ENCODE measurements around the gene SLC44A2.

SLC44A2 gene

DNA sequence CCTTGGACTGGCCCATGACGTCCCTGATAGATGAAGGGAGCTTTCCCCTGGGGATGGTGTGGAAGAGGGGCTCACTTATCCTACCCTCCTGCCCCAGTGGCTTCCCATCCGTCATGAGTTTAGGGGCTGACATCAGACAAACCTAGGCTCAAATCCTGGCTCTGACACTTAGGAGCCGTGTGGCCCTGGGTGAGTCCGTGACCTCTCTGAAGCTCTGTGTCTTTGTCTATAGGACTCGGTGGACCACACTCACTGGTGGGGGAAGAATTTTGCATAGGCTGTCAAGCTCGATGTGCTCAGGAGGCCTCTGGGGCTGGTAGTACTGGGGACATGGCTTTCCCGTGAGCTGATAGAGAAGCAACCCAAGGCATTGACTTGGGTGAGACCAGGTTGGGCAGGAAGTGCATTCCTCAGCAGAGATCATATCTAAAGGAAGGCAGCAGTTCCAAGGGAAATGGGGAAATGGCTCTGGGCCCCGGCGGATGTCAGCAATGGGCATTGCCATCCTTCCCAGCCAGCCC lies 20.8 kb upstream of the SLC44A2 start:
- no peak overlapping the region for H3K4ac ChIP-seq (ENCODE audit: low read length)
- H3K4me3 ChIP-seq (ENCODE audit: low read length in 2 of 2): no peak overlapping the region
- H3K4me1 ChIP-seq (ENCODE audit: control insufficient read depth in 2 of 2, insufficient read depth in 1 of 2, low read depth in 1 of 2, low read length in 2 of 2): peaks cover 0 to 2% of the 10 kb centered on the region in 2 donors
- no peak overlapping the region for H2AFZ ChIP-seq (ENCODE audit: low read length)
- DNase-seq (ENCODE audit: low spot score): no peak
- peaks cover 4 to 7% of the 10 kb centered on the region in 2 donors for H3K9me3 ChIP-seq (replicated peaks in 1 of 2; ENCODE audit: control insufficient read depth in 2 of 2, insufficient read depth in 1 of 2, low read depth in 1 of 2, low read length in 2 of 2)
- H3K14ac ChIP-seq (ENCODE audit: low read length): no peak overlapping the region
- H3K18ac ChIP-seq (ENCODE audit: low read length): no peak overlapping the region
- H2BK15ac ChIP-seq (ENCODE audit: low read length): no peak overlapping the region
- H3K36me3 ChIP-seq (replicated peaks in 1 of 2; ENCODE audit: control insufficient read depth in 2 of 2, insufficient read depth in 2 of 2, low read length in 2 of 2): peaks cover 3 to 5% of the 10 kb centered on the region in 2 donors
- no peak overlapping the region for H2BK12ac ChIP-seq (ENCODE audit: low read length)
- no peak overlapping the region for H3K23ac ChIP-seq (ENCODE audit: low read depth, low read length, poor library complexity)
- H3K9ac ChIP-seq (ENCODE audit: low read depth, low read length, poor library complexity): no peak overlapping the region
- no peak overlapping the region for H3K27ac ChIP-seq (replicated peaks; ENCODE audit: low read length)
- no CpG with 5 or more reads among the region's 9 CpGs for WGBS, 2 donors (ENCODE audit: extremely low coverage in 2 of 2, insufficient read length in 2 of 2, insufficient replicate concordance in 1 of 2)
- no peak overlapping the region for H2BK5ac ChIP-seq (ENCODE audit: low read length)
- no peak overlapping the region for H2BK120ac ChIP-seq (ENCODE audit: low read depth, low read length)
- no peak overlapping the region for H4K91ac ChIP-seq (ENCODE audit: low read depth, low read length, poor library complexity)
- H3K27me3 ChIP-seq (ENCODE audit: control insufficient read depth in 3 of 3, insufficient read depth in 3 of 3, low read depth in 1 of 3, low read length in 3 of 3): no peaks in the 10 kb centered on the region
- H3K79me1 ChIP-seq (ENCODE audit: low read depth, low read length): peaks cover 12% of the 10 kb centered on the region
- H2AK5ac ChIP-seq (ENCODE audit: low read depth, low read length): no peak overlapping the region
- no peak overlapping the region for H3K4me2 ChIP-seq (ENCODE audit: insufficient read depth, low read length, poor library complexity, severe bottlenecking)
- H4K8ac ChIP-seq (ENCODE audit: low read depth, low read length): no peak overlapping the region

GRCh38 chr19:10611907-10612306 lies 13.4 kb upstream of the SLC44A2 start:
- Histone ChIP-seq H3K14ac (ENCODE audit: low read length) (no peak overlapping the region), H2AK5ac (ENCODE audit: low read depth, low read length) (no peak overlapping the region), H4K91ac (ENCODE audit: low read depth, low read length, poor library complexity) (no peak overlapping the region), H2BK12ac (ENCODE audit: low read length) (no peak overlapping the region), H3K9me3 (replicated peaks in 1 of 2; ENCODE audit: control insufficient read depth in 2 of 2, insufficient read depth in 1 of 2, low read depth in 1 of 2, low read length in 2 of 2) (no peaks in the 10 kb centered on the region), H3K27ac (replicated peaks; ENCODE audit: low read length) (no peak overlapping the region), H4K8ac (ENCODE audit: low read depth, low read length) (no peak overlapping the region), H2BK120ac (ENCODE audit: low read depth, low read length) (no peak overlapping the region), H3K36me3 (replicated peaks in 1 of 2; ENCODE audit: control insufficient read depth in 2 of 2, insufficient read depth in 2 of 2, low read length in 2 of 2) (peaks cover 3 to 15% of the 10 kb centered on the region in 2 donors), H2AFZ (ENCODE audit: low read length) (no peak overlapping the region), H3K23ac (ENCODE audit: low read depth, low read length, poor library complexity) (no peak overlapping the region), H2BK15ac (ENCODE audit: low read length) (no peak overlapping the region), H3K18ac (ENCODE audit: low read length) (no peak overlapping the region), H3K79me1 (ENCODE audit: low read depth, low read length) (peaks cover 2% of the 10 kb centered on the region), H3K4me2 (ENCODE audit: insufficient read depth, low read length, poor library complexity, severe bottlenecking) (no peak overlapping the region), H3K4ac (ENCODE audit: low read length) (no peak overlapping the region), H3K9ac (ENCODE audit: low read depth, low read length, poor library complexity) (no peak overlapping the region), H3K27me3 (ENCODE audit: control insufficient read depth in 3 of 3, insufficient read depth in 3 of 3, low read depth in 1 of 3, low read length in 3 of 3) (no peaks in the 10 kb centered on the region), H2BK5ac (ENCODE audit: low read length) (no peak overlapping the region), H3K4me1 (ENCODE audit: control insufficient read depth in 2 of 2, insufficient read depth in 1 of 2, low read depth in 1 of 2, low read length in 2 of 2) (no peaks in the 10 kb centered on the region), H3K4me3 (ENCODE audit: low read length in 2 of 2) (no peak overlapping the region)
- WGBS, 2 donors (ENCODE audit: extremely low coverage in 2 of 2, insufficient read length in 2 of 2, insufficient replicate concordance in 1 of 2): no CpG with 5 or more reads among the region's 5 CpGs
- DNase-seq (ENCODE audit: low spot score): no peak

- Histone ChIP-seq H3K36me3 (replicated peaks in 1 of 2; ENCODE audit: control insufficient read depth in 2 of 2, insufficient read depth in 2 of 2, low read length in 2 of 2) (peaks cover 3 to 20% of the 10 kb centered on the region in 2 donors), H2BK15ac (ENCODE audit: low read length) (no peak overlapping the region), H3K27ac (replicated peaks; ENCODE audit: low read length) (no peak overlapping the region), H3K23ac (ENCODE audit: low read depth, low read length, poor library complexity) (no peak overlapping the region), H3K27me3 (ENCODE audit: control insufficient read depth in 3 of 3, insufficient read depth in 3 of 3, low read depth in 1 of 3, low read length in 3 of 3) (no peaks in the 10 kb centered on the region), H3K9ac (ENCODE audit: low read depth, low read length, poor library complexity) (no peak overlapping the region), H3K4me2 (ENCODE audit: insufficient read depth, low read length, poor library complexity, severe bottlenecking) (no peak overlapping the region), H4K8ac (ENCODE audit: low read depth, low read length) (no peak overlapping the region), H3K4me1 (ENCODE audit: control insufficient read depth in 2 of 2, insufficient read depth in 1 of 2, low read depth in 1 of 2, low read length in 2 of 2) (no peaks in the 10 kb centered on the region), H3K79me1 (ENCODE audit: low read depth, low read length) (peaks cover 2% of the 10 kb centered on the region), H3K14ac (ENCODE audit: low read length) (no peak overlapping the region), H3K4me3 (ENCODE audit: low read length in 2 of 2) (no peak overlapping the region), H4K91ac (ENCODE audit: low read depth, low read length, poor library complexity) (no peak overlapping the region), H2BK12ac (ENCODE audit: low read length) (no peak overlapping the region), H2BK120ac (ENCODE audit: low read depth, low read length) (no peak overlapping the region), H2BK5ac (ENCODE audit: low read length) (no peak overlapping the region), H2AFZ (ENCODE audit: low read length) (no peak overlapping the region), H2AK5ac (ENCODE audit: low read depth, low read length) (no peak overlapping the region), H3K4ac (ENCODE audit: low read length) (no peak overlapping the region), H3K9me3 (replicated peaks in 1 of 2; ENCODE audit: control insufficient read depth in 2 of 2, insufficient read depth in 1 of 2, low read depth in 1 of 2, low read length in 2 of 2) (no peaks in the 10 kb centered on the region), H3K18ac (ENCODE audit: low read length) (no peak overlapping the region)
- no peak for DNase-seq (ENCODE audit: low spot score)
- no CpG with 5 or more reads among the region's 15 CpGs for WGBS, 2 donors (ENCODE audit: extremely low coverage in 2 of 2, insufficient read length in 2 of 2, insufficient replicate concordance in 1 of 2)
Measured at GRCh38 chr19:10612499-10613119, 12.7 kb upstream of the SLC44A2 start.

GRCh38 chr19:10615429-10616023 lies 9.8 kb upstream of the SLC44A2 start:
- H2BK12ac ChIP-seq (ENCODE audit: low read length): no peak overlapping the region
- WGBS, 2 donors (ENCODE audit: extremely low coverage in 2 of 2, insufficient read length in 2 of 2, insufficient replicate concordance in 1 of 2): no CpG with 5 or more reads among the region's 14 CpGs

More at GRCh38 chr19:10615429-10616023, 9.8 kb upstream of the SLC44A2 start:
- Histone ChIP-seq H2BK15ac (ENCODE audit: low read length) (no peak overlapping the region), H3K79me1 (ENCODE audit: low read depth, low read length) (peaks cover 2% of the 10 kb centered on the region), H4K8ac (ENCODE audit: low read depth, low read length) (no peak overlapping the region), H3K9ac (ENCODE audit: low read depth, low read length, poor library complexity) (no peak overlapping the region), H2BK5ac (ENCODE audit: low read length) (no peak overlapping the region), H3K18ac (ENCODE audit: low read length) (no peak overlapping the region), H3K27ac (replicated peaks; ENCODE audit: low read length) (no peak overlapping the region), H2BK120ac (ENCODE audit: low read depth, low read length) (no peak overlapping the region), H3K36me3 (replicated peaks in 1 of 2; ENCODE audit: control insufficient read depth in 2 of 2, insufficient read depth in 2 of 2, low read length in 2 of 2) (peaks cover 3 to 27% of the 10 kb centered on the region in 2 donors), H3K27me3 (ENCODE audit: control insufficient read depth in 3 of 3, insufficient read depth in 3 of 3, low read depth in 1 of 3, low read length in 3 of 3) (no peaks in the 10 kb centered on the region), H3K4me2 (ENCODE audit: insufficient read depth, low read length, poor library complexity, severe bottlenecking) (no peak overlapping the region), H3K4me3 (ENCODE audit: low read length in 2 of 2) (no peak overlapping the region), H3K4me1 (ENCODE audit: control insufficient read depth in 2 of 2, insufficient read depth in 1 of 2, low read depth in 1 of 2, low read length in 2 of 2) (no peaks in the 10 kb centered on the region), H3K23ac (ENCODE audit: low read depth, low read length, poor library complexity) (no peak overlapping the region), H2AK5ac (ENCODE audit: low read depth, low read length) (no peak overlapping the region), H4K91ac (ENCODE audit: low read depth, low read length, poor library complexity) (no peak overlapping the region), H3K4ac (ENCODE audit: low read length) (no peak overlapping the region), H3K9me3 (replicated peaks in 1 of 2; ENCODE audit: control insufficient read depth in 2 of 2, insufficient read depth in 1 of 2, low read depth in 1 of 2, low read length in 2 of 2) (no peaks in the 10 kb centered on the region), H3K14ac (ENCODE audit: low read length) (no peak overlapping the region), H2AFZ (ENCODE audit: low read length) (no peak overlapping the region)
- DNase-seq (ENCODE audit: low spot score): no peak

Data from neuronal stem cell (in vitro differentiated cells).